Measurements from ENCODE around the gene POLR1A.

- TF ChIP-seq CTCF (IDR thresholded peaks at IDR 0.05; ENCODE audit: insufficient read depth, low read depth, low read length), result no peak
- TF ChIP-seq EZH2 (IDR thresholded peaks at IDR 0.05; ENCODE audit: insufficient read depth, low read length), result no peak
Observed at GRCh38 chr2:85994421-85994777, 111.3 kb downstream of the POLR1A start.
